ENCODE results near the gene POMC. TPM values are rescaled to one million over a fixed set of nuclear protein-coding genes. Genes with fewer than 3 reads are reported as not detected.
A peak's percentile ranks its signal among the peaks of the same experiment; 100 is the strongest.
"Not testable (repeated sequence)": the region's sequence is repeated elsewhere in the genome, so short reads cannot be mapped to it uniquely, and the experiment has no call there.

Gene POMC
- total RNA-seq, 4 donors from 2014 or later = 1.4 to 26.9 (median 6.4) TPM

GRCh38 chr2:25213229-25213628 lies 44.8 kb upstream of the POMC start:
- no peaks in the 10 kb centered on the region for H3K36me3 ChIP-seq
- H3K4me3 ChIP-seq = no peak overlapping the region
- no peak for TF ChIP-seq POLR2A (IDR thresholded peaks at IDR 0.05)
- TF ChIP-seq, protein P1, sequence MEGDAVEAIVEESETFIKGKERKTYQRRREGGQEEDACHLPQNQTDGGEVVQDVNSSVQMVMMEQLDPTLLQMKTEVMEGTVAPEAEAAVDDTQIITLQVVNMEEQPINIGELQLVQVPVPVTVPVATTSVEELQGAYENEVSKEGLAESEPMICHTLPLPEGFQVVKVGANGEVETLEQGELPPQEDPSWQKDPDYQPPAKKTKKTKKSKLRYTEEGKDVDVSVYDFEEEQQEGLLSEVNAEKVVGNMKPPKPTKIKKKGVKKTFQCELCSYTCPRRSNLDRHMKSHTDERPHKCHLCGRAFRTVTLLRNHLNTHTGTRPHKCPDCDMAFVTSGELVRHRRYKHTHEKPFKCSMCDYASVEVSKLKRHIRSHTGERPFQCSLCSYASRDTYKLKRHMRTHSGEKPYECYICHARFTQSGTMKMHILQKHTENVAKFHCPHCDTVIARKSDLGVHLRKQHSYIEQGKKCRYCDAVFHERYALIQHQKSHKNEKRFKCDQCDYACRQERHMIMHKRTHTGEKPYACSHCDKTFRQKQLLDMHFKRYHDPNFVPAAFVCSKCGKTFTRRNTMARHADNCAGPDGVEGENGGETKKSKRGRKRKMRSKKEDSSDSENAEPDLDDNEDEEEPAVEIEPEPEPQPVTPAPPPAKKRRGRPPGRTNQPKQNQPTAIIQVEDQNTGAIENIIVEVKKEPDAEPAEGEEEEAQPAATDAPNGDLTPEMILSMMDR (IDR thresholded peaks at IDR 0.05) = no peak
- no peaks in the 10 kb centered on the region for H3K27me3 ChIP-seq
- DNase-seq = no peak
- intact Hi-C loops (cut with DNase I; ENCODE audit: low total_unique reads) = no loop called here
- H3K4me1 ChIP-seq = no peaks in the 10 kb centered on the region
- H3K27ac ChIP-seq = no peak overlapping the region
- H3K9me3 ChIP-seq = no peaks in the 10 kb centered on the region

DNA sequence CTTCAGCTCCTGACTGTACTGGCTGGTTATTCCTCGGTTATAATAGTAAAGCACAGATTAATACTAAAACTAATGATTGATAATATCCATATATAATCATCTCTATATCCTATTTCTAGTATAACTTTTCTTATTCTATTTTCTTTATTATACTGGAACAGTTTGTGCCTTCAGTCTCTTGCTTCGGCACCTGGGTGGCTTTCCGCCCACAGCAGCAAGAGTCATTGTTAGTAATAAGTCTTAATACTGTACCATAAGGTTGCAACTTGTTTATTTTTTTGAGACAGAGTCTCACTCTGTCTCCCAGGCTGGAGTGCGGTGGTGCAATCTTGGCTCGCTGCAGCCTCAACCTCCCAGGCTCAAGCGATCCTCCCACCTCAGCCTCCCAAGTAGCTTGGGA lies 42.5 kb upstream of the POMC start:
- intact Hi-C loops (cut with DNase I; ENCODE audit: low total_unique reads); H3K9me3 ChIP-seq; H3K27ac ChIP-seq; H3K36me3 ChIP-seq; H3K27me3 ChIP-seq; H3K4me3 ChIP-seq; DNase-seq; H3K4me1 ChIP-seq: not testable (repeated sequence)

GRCh38 chr2:25207078-25207545 lies 38.7 kb upstream of the POMC start:
- no peak for DNase-seq
- TF ChIP-seq, protein P1 (IDR thresholded peaks at IDR 0.05) = no peak
- no peak for TF ChIP-seq POLR2A (IDR thresholded peaks at IDR 0.05)

GRCh38 chr2:25204190-25204838 lies 35.9 kb upstream of the POMC start:
- Histone ChIP-seq H3K36me3 (no peaks in the 10 kb centered on the region), H3K9me3 (no peaks in the 10 kb centered on the region), H3K27ac (peak overlapping the region in 1 of 2 donors; percentile 44), H3K4me3 (peak overlapping the region in 1 of 2 donors; percentile 27), H3K4me1 (no peaks in the 10 kb centered on the region), H3K27me3 (no peaks in the 10 kb centered on the region)
- intact Hi-C loops (cut with DNase I; ENCODE audit: low total_unique reads) = no loop called here
- DNase-seq = no peak
- no peak for TF ChIP-seq POLR2A (IDR thresholded peaks at IDR 0.05)
- TF ChIP-seq, protein P1 (IDR thresholded peaks at IDR 0.05) = no peak

More at GRCh38 chr2:25207078-25207545, 38.7 kb upstream of the POMC start:
- Histone ChIP-seq H3K36me3 (no peaks in the 10 kb centered on the region), H3K9me3 (no peaks in the 10 kb centered on the region), H3K4me1 (no peaks in the 10 kb centered on the region), H3K4me3 (no peak overlapping the region), H3K27ac (no peak overlapping the region), H3K27me3 (no peaks in the 10 kb centered on the region)
- intact Hi-C loops (cut with DNase I; ENCODE audit: low total_unique reads) = no loop called here

GRCh38 chr2:25202275-25202674 lies 33.9 kb upstream of the POMC start:
- H3K4me1 ChIP-seq = no peaks in the 10 kb centered on the region
- DNase-seq = no peak
- H3K27me3 ChIP-seq = no peaks in the 10 kb centered on the region
- H3K9me3 ChIP-seq = no peaks in the 10 kb centered on the region
- TF ChIP-seq POLR2A (IDR thresholded peaks at IDR 0.05) = no peak
- TF ChIP-seq, protein P1 (IDR thresholded peaks at IDR 0.05) = no peak
- no peak overlapping the region for H3K27ac ChIP-seq
- intact Hi-C loops (cut with DNase I; ENCODE audit: low total_unique reads) = no loop called here
- no peak overlapping the region for H3K4me3 ChIP-seq
- no peaks in the 10 kb centered on the region for H3K36me3 ChIP-seq
